ENCODE results near the gene IL1A. TPM values are rescaled to one million over a fixed set of nuclear protein-coding genes. Genes with fewer than 3 reads are reported as not detected.
A peak's percentile ranks its signal among the peaks of the same experiment; 100 is the strongest.
"Not testable (repeated sequence)": the region's sequence is repeated elsewhere in the genome, so short reads cannot be mapped to it uniquely, and the experiment has no call there.

The IL1A gene, protein sequence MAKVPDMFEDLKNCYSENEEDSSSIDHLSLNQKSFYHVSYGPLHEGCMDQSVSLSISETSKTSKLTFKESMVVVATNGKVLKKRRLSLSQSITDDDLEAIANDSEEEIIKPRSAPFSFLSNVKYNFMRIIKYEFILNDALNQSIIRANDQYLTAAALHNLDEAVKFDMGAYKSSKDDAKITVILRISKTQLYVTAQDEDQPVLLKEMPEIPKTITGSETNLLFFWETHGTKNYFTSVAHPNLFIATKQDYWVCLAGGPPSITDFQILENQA
- total RNA-seq: 53.5 and 82.7 TPM in 2 replicates

DNA sequence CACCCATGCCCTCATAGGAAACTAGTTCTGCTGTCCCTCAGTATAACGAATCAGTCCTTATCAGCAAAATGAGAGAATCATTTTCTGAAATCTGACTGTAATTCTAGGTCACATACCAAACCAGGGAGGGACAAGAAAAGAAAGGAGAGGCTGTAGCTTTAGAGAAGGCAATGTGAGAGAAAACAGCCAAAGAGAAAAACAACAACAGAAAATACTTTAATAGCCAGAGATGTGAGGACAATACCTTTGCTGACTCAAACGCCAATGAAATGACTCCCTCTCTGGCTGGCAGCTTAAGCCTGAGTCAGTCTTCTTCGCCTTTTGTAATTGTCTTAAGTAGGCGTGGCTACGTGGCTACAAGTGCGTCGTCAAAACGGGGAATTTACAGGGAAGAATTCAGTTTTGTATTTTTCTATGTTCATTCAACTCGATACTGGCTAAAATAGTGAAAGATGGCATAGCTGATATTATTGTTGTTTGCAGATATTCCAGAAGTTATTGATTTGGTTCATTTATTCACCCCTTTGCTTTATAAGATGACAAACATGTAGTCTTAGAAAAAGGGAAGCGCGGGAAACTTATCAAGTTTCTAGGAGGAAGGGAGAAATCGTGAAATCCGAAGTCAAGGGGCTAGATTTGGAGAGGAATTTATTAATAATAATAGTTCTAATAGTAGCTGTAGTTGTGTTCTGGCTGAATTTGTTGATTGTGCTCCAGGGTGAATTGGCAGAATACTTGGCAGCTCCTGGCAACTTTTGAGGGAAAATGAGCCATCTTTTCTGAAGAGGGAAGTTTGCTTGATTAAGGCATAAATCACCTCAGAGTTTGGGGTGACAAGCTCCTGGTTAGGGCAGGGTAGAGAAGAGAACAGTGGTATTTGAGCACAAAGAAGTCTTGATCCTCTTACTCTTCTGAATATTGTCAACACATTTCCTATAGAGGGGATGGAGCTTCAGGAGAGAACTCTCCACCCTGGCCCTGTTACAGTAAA is at the start of gene IL1A:
IL1A (minus strand) TSS at position 295 of the 991 bp plus-strand sequence. CDS start 723 bp downstream, outside the sequence.
- peaks cover 14% of the 10 kb centered on the region for H3K36me3 ChIP-seq (ENCODE audit: control insufficient read depth, insufficient read depth, low read length)
- DNase-seq (ENCODE audit: low read depth) (peak; percentile 94), FAIRE-seq (peak; percentile 73)
- peak within 1 kb of the TSS; percentile 62 for H3K4me3 ChIP-seq (ENCODE audit: low read depth, low read length)
- TF ChIP-seq, protein P1, sequence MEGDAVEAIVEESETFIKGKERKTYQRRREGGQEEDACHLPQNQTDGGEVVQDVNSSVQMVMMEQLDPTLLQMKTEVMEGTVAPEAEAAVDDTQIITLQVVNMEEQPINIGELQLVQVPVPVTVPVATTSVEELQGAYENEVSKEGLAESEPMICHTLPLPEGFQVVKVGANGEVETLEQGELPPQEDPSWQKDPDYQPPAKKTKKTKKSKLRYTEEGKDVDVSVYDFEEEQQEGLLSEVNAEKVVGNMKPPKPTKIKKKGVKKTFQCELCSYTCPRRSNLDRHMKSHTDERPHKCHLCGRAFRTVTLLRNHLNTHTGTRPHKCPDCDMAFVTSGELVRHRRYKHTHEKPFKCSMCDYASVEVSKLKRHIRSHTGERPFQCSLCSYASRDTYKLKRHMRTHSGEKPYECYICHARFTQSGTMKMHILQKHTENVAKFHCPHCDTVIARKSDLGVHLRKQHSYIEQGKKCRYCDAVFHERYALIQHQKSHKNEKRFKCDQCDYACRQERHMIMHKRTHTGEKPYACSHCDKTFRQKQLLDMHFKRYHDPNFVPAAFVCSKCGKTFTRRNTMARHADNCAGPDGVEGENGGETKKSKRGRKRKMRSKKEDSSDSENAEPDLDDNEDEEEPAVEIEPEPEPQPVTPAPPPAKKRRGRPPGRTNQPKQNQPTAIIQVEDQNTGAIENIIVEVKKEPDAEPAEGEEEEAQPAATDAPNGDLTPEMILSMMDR (IDR thresholded peaks at IDR 0.05; ENCODE audit: insufficient read depth, low read length, severe bottlenecking): no peak
- H3K27me3 ChIP-seq (ENCODE audit: control insufficient read depth, insufficient read depth, low read length): no peaks in the 10 kb centered on the region

DNA sequence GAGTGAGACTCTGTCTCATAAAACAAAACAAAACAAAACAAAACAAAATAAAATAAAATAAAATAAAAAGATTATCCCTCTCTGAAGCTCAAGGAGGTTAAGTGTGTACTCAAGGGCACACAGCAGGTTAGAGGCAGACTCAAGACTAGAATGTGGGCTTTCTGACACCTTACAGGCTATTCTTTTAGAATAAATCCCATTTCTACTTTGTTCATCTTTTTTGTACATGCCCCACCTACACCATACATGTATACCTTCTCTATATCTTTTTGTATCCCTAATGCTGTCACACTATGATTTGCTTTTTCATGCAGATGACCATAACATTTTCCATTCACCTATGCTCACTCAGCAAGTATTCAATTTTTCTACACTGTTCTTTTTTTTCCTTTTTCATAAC is 49.7 kb upstream of the IL1A start:
- Histone ChIP-seq H3K27me3 (ENCODE audit: control insufficient read depth, insufficient read depth, low read length) (no peaks in the 10 kb centered on the region), H3K4me3 (ENCODE audit: low read depth, low read length) (peak overlapping the region; percentile 47), H3K36me3 (ENCODE audit: control insufficient read depth, insufficient read depth, low read length) (peaks cover 16% of the 10 kb centered on the region)
- no peak for FAIRE-seq
- TF ChIP-seq, protein P1 (IDR thresholded peaks at IDR 0.05; ENCODE audit: insufficient read depth, low read length, severe bottlenecking): no peak
- no peak for DNase-seq (ENCODE audit: low read depth)

DNA sequence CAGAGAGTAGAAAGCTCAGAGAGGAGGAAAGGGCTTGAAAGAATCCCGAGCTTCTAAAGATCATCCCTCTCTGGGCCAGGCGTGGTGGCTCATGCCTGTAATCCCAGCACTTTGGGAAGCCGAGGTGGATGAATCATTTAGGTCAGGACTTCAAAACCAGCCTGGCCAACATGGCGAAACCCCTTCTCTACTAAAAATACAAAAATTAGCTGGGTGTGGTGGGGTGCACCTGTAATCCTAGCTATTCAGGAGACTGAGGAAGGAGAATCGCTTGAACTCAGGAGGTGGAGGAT is 49.3 kb upstream of the IL1A start:
- not testable (repeated sequence) for DNase-seq (ENCODE audit: low read depth); H3K4me3 ChIP-seq (ENCODE audit: low read depth, low read length); FAIRE-seq

DNA sequence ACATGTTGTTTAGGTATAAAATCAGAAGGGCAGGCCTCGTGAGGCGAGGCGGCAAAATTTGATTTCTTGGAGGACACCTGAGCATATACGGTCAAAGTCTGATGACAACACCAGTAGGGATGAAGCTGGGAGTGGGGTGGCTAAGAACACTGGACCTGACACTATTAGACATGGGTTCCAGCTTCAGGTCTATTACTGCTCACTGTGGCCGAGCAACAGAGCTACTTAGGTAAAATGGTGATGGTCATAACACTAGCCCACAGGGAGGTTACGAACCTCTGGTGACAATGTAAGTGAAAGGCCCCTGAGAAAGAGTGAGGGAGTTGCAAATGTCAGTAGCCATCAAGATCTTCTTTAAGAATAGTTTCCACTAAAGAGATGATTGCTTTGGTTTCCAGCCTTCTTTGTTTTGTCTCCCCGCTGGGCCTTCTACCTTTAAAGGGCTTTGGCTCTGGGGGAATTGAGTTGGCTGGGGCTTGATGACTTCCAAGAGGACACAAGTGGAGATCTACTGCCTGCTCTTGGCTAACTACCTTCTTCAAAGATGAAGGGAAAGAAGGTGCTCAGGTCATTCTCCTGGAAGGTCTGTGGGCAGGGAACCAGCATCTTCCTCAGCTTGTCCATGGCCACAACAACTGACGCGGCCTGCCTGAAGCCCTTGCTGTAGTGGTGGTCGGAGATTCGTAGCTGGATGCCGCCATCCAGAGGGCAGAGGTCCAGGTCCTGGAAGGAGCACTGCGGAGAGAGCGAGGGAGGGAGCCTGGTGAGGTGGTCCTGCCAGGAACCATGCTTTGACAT is 48.7 kb upstream of the IL1A start:
- FAIRE-seq (no peak), DNase-seq (ENCODE audit: low read depth) (no peak)
- Histone ChIP-seq H3K27me3 (ENCODE audit: control insufficient read depth, insufficient read depth, low read length) (no peaks in the 10 kb centered on the region), H3K4me3 (ENCODE audit: low read depth, low read length) (no peak overlapping the region), H3K36me3 (ENCODE audit: control insufficient read depth, insufficient read depth, low read length) (peaks cover 16% of the 10 kb centered on the region)
- TF ChIP-seq, protein P1 (IDR thresholded peaks at IDR 0.05; ENCODE audit: insufficient read depth, low read length, severe bottlenecking): no peak

More for the DNA sequence above, 49.3 kb upstream of the IL1A start:
- H3K27me3 ChIP-seq (ENCODE audit: control insufficient read depth, insufficient read depth, low read length): not testable (repeated sequence)
- peaks cover 16% of the 10 kb centered on the region for H3K36me3 ChIP-seq (ENCODE audit: control insufficient read depth, insufficient read depth, low read length)

DNA sequence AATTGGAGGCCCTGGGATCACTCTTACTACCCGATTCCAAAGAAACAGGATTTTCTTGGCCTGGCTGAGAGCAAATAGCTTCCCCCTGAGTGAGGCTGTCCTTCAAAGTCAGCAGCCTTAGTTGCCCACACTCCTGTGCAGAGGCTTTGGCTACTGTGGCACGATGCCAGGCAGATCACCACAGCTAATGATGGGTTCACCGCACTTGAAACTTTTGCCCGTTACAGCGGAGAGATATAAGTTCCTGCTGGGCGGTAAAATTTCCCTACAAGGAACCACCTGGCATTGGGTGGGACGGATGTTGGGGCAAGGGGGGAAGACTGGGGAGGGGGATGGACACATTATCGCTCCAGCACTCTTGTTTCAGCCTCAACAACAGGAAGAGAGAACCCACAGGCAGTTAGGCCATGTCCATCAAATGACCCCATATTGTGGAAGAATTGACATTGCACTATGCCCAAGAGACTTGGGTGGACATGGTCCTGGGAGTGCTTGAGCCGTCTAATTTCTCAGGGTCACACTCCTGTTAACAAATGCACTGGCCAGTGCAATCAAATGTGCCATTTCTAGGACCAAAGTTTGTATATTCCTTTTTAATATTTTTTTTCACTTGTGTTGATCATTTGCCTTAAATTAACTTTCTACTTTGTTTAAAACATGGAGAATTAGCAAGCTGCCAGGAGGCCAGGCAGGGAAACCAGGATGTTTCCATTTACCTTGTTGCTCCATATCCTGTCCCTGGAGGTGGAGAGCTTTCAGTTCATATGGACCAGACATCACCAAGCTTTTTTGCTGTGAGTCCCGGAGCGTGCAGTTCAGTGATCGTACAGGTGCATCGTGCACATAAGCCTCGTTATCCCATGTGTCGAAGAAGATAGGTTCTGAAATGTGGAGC is 47.9 kb upstream of the IL1A start:
- peaks cover 16% of the 10 kb centered on the region for H3K36me3 ChIP-seq (ENCODE audit: control insufficient read depth, insufficient read depth, low read length)
- TF ChIP-seq, protein P1 (IDR thresholded peaks at IDR 0.05; ENCODE audit: insufficient read depth, low read length, severe bottlenecking): no peak
- H3K4me3 ChIP-seq (ENCODE audit: low read depth, low read length): no peak overlapping the region
- no peak for DNase-seq (ENCODE audit: low read depth)
- no peak for FAIRE-seq
- H3K27me3 ChIP-seq (ENCODE audit: control insufficient read depth, insufficient read depth, low read length): no peaks in the 10 kb centered on the region

All from bronchial epithelial cell (primary cell).